ENCODE measurements around the gene PFN3. TPM values are rescaled to one million over a fixed set of nuclear protein-coding genes. Genes with fewer than 3 reads are reported as not detected.

Gene PFN3
- total RNA-seq, 2 donors from 2014 or later: not detected

GRCh38 chr5:177402271-177403043 lies 2.0 kb upstream of the PFN3 start:
- H3K4me3 ChIP-seq: peak overlapping the region in 1 of 2 donors; percentile 15
- no peak for DNase-seq (ENCODE audit: low spot score)
- TF ChIP-seq CTCF (IDR thresholded peaks at IDR 0.05): peak in 1 of 2 donors; percentile 37
- H3K9me3 ChIP-seq: no peaks in the 10 kb centered on the region
- no peak overlapping the region for H3K27ac ChIP-seq
- peaks cover 31 to 38% of the 10 kb centered on the region in 2 donors for H3K27me3 ChIP-seq
- H3K36me3 ChIP-seq: no peaks in the 10 kb centered on the region
- peaks cover 0 to 39% of the 10 kb centered on the region in 2 donors for H3K4me1 ChIP-seq

- Histone ChIP-seq H3K9me3 (no peaks in the 10 kb centered on the region), H3K36me3 (no peaks in the 10 kb centered on the region), H3K4me3 (no peak overlapping the region), H3K27ac (no peak overlapping the region), H3K4me1 (peaks cover 0 to 19% of the 10 kb centered on the region in 2 donors), H3K27me3 (peaks cover 31% of the 10 kb centered on the region in 2 donors)
- TF ChIP-seq CTCF (IDR thresholded peaks at IDR 0.05): no peak
- no peak for DNase-seq (ENCODE audit: low spot score)
Observed at GRCh38 chr5:177397875-177398390, 2.5 kb downstream of the PFN3 start.

- H3K27ac ChIP-seq: no peak overlapping the region
- H3K27me3 ChIP-seq: peaks cover 21 to 23% of the 10 kb centered on the region in 2 donors
- peaks cover 0 to 10% of the 10 kb centered on the region in 2 donors for H3K4me1 ChIP-seq
- no peaks in the 10 kb centered on the region for H3K9me3 ChIP-seq
- DNase-seq (ENCODE audit: low spot score): no peak
- no peak overlapping the region for H3K4me3 ChIP-seq
- no peaks in the 10 kb centered on the region for H3K36me3 ChIP-seq
- no peak for TF ChIP-seq CTCF (IDR thresholded peaks at IDR 0.05)
Observed at GRCh38 chr5:177396807-177397206, 3.7 kb downstream of the PFN3 start.

- H3K9me3 ChIP-seq: no peaks in the 10 kb centered on the region
- no peak for TF ChIP-seq CTCF (IDR thresholded peaks at IDR 0.05)
- no peak for DNase-seq (ENCODE audit: low spot score)
- no peak overlapping the region for H3K27ac ChIP-seq
- peaks cover 0 to 10% of the 10 kb centered on the region in 2 donors for H3K4me1 ChIP-seq
- H3K27me3 ChIP-seq: peaks cover 15 to 20% of the 10 kb centered on the region in 2 donors
- H3K4me3 ChIP-seq: no peak overlapping the region
- no peaks in the 10 kb centered on the region for H3K36me3 ChIP-seq
Observed at GRCh38 chr5:177396078-177396477, 4.4 kb downstream of the PFN3 start.

GRCh38 chr5:177393990-177394389 lies 6.5 kb downstream of the PFN3 start:
- H3K4me1 ChIP-seq: no peaks in the 10 kb centered on the region
- H3K4me3 ChIP-seq: no peak overlapping the region
- DNase-seq (ENCODE audit: low spot score): no peak
- peaks cover 0 to 4% of the 10 kb centered on the region in 2 donors for H3K27me3 ChIP-seq
- no peak overlapping the region for H3K27ac ChIP-seq
- TF ChIP-seq CTCF (IDR thresholded peaks at IDR 0.05): no peak
- no peaks in the 10 kb centered on the region for H3K9me3 ChIP-seq
- no peaks in the 10 kb centered on the region for H3K36me3 ChIP-seq
